Endothelial cell of umbilical vein (primary cell): Measurements from ENCODE around the gene KLRF2.

Source experiments
- MYC ChIP-seq: IDR thresholded peaks from one replicate; pipeline ENCODE4 v1.6.1; 2011; ENCODE audit warnings: mild to moderate bottlenecking, low read depth, low read length
- POLR2A ChIP-seq: IDR thresholded peaks from 2 replicates; pipeline ENCODE4 v1.6.1; 2012; ENCODE audit warnings: low read depth, mild to moderate bottlenecking, control low read depth, low read length
- TF ChIP-seq, protein P1 (sequence below), 2 donors: IDR thresholded peaks; 1 replicate in 1 of 2; 2 replicates in 1 of 2; pipeline ENCODE4 v1.5.1; 2011; ENCODE audit warnings: low read length in 2 of 2, mild to moderate bottlenecking in 2 of 2, moderate library complexity in 2 of 2, control low read depth in 1 of 2, inconsistent platforms in 1 of 2, low read depth in 1 of 2; ENCODE audit not compliant: insufficient read depth in 1 of 2; ENCODE audit errors: extremely low read depth in 1 of 2

DNA sequence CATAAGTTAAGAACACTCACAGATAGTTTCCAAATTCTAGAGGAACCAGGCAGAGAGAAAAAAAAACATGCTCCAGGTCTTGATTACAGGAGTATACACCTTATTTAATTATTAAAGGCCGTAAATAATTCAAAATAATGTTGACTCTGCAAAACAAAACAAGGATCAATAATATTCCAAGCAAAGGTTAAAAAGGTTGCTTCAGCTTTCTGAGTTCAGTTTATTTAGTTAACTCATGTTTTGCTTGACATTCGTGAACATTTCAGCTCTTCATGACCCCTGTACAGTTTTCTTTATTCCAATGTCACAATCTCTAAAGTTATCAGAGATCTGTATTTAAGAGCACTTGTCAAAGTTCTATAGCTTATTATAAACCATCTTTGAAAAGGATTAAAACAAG, 19.6 kb downstream of the KLRF2 start:
- TF ChIP-seq, protein P1, sequence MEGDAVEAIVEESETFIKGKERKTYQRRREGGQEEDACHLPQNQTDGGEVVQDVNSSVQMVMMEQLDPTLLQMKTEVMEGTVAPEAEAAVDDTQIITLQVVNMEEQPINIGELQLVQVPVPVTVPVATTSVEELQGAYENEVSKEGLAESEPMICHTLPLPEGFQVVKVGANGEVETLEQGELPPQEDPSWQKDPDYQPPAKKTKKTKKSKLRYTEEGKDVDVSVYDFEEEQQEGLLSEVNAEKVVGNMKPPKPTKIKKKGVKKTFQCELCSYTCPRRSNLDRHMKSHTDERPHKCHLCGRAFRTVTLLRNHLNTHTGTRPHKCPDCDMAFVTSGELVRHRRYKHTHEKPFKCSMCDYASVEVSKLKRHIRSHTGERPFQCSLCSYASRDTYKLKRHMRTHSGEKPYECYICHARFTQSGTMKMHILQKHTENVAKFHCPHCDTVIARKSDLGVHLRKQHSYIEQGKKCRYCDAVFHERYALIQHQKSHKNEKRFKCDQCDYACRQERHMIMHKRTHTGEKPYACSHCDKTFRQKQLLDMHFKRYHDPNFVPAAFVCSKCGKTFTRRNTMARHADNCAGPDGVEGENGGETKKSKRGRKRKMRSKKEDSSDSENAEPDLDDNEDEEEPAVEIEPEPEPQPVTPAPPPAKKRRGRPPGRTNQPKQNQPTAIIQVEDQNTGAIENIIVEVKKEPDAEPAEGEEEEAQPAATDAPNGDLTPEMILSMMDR (IDR thresholded peaks at IDR 0.05; ENCODE audit: extremely low read depth in 1 of 2, insufficient read depth in 1 of 2, low read depth in 1 of 2, low read length in 2 of 2) = no peak
- TF ChIP-seq MYC = no peak
- no peak for TF ChIP-seq POLR2A
